HG02870 (cell line): ENCODE measurements around the gene FHIT.

ENCODE experiments used
- ATAC-seq: cut with Tn5 transposase; IDR thresholded peaks from one replicate; pipeline ENCODE4 v1.9.1; 2021; ENCODE audit warnings: mild to moderate bottlenecking, moderate library complexity; ENCODE audit not compliant: unreplicated experiment

FHIT gene

GRCh38 chr3:60154011-60154410 lies 1097.2 kb downstream of the FHIT start:
- no peak for ATAC-seq

GRCh38 chr3:60153221-60153999 lies 1097.8 kb downstream of the FHIT start:
- ATAC-seq, result no peak

GRCh38 chr3:60149501-60149900 lies 1101.8 kb downstream of the FHIT start:
- no peak for ATAC-seq

GRCh38 chr3:60147249-60147950 lies 1103.9 kb downstream of the FHIT start:
- no peak for ATAC-seq

- no peak for ATAC-seq
Observed at GRCh38 chr3:60146121-60146520, 1105.1 kb downstream of the FHIT start.

GRCh38 chr3:60144071-60144470 lies 1107.2 kb downstream of the FHIT start:
- no peak for ATAC-seq

- no peak for ATAC-seq
Observed at GRCh38 chr3:60142009-60142408, 1109.2 kb downstream of the FHIT start.

- no peak for ATAC-seq
Observed at GRCh38 chr3:60140160-60140559, 1111.1 kb downstream of the FHIT start.

- no peak for ATAC-seq
Observed at GRCh38 chr3:60136601-60137000, 1114.7 kb downstream of the FHIT start.

- ATAC-seq, result no peak
Observed at GRCh38 chr3:60135474-60135873, 1115.8 kb downstream of the FHIT start.

GRCh38 chr3:60133269-60134162 lies 1117.7 kb downstream of the FHIT start:
- no peak for ATAC-seq

- ATAC-seq, result no peak
Observed at GRCh38 chr3:60131618-60132017, 1119.6 kb downstream of the FHIT start.

- ATAC-seq, result no peak
Observed at GRCh38 chr3:60126511-60127304, 1124.5 kb downstream of the FHIT start.

GRCh38 chr3:60125686-60126085 lies 1125.6 kb downstream of the FHIT start:
- ATAC-seq, result no peak

- no peak for ATAC-seq
Observed at GRCh38 chr3:60120245-60120644, 1131.0 kb downstream of the FHIT start.

- ATAC-seq, result no peak
Observed at GRCh38 chr3:60114191-60114590, 1137.1 kb downstream of the FHIT start.

GRCh38 chr3:60107275-60107674 lies 1144.0 kb downstream of the FHIT start:
- ATAC-seq, result no peak

GRCh38 chr3:60102154-60102553 lies 1149.1 kb downstream of the FHIT start:
- no peak for ATAC-seq

- ATAC-seq, result no peak
Observed at GRCh38 chr3:60101621-60102020, 1149.6 kb downstream of the FHIT start.

- no peak for ATAC-seq
Observed at GRCh38 chr3:60096403-60096802, 1154.8 kb downstream of the FHIT start.

- no peak for ATAC-seq
Observed at GRCh38 chr3:60095930-60096329, 1155.3 kb downstream of the FHIT start.
